Esophagus muscularis mucosa (tissue), 4 donors: ENCODE results near the gene SWAP70. TPM values are rescaled to one million over a fixed set of nuclear protein-coding genes. Genes with fewer than 3 reads are reported as not detected.

Experiments
- DNase-seq: peaks from one replicate; pipeline ENCODE4 v3.0.0-alpha.2; 2017; ENCODE audit errors: extremely low spot score
- H3K27ac ChIP-seq, 4 donors: fragments of 200-600 bp; sonication (generic); replicated peaks in 1 of 4; 1 replicate in 3 of 4; 2 replicates in 1 of 4; pipeline ENCODE4 v1.5.1; 2016 to 2019; ENCODE audit warnings: mild to moderate bottlenecking in 1 of 4
- H3K27me3 ChIP-seq, 4 donors: fragments of 200-600 bp; sonication (generic); one replicate each; pipeline versions ENCODE4 v1.5.1 to v1.6.0; 2016 to 2019
- H3K36me3 ChIP-seq, 4 donors: fragments of 200-600 bp; sonication (generic); one replicate each; pipeline ENCODE4 v1.5.1; 2016 to 2019
- H3K4me1 ChIP-seq, 4 donors: fragments of 200-600 bp; sonication (generic); one replicate each; pipeline ENCODE4 v1.5.1; 2016 to 2019
- H3K4me3 ChIP-seq, 4 donors: fragments of 200-600 bp; sonication (generic); 1 replicate in 2 of 4; 2 replicates in 2 of 4; pipeline ENCODE4 v1.5.1; 2016 to 2019; ENCODE audit warnings: mild to moderate bottlenecking in 4 of 4, moderate library complexity in 1 of 4
- H3K9me3 ChIP-seq, 4 donors: fragments of 200-600 bp; sonication (generic); 1 replicate in 3 of 4; 2 replicates in 1 of 4; pipeline ENCODE4 v1.5.1; 2016 to 2019
- EP300 ChIP-seq: sonication (generic); formaldehyde crosslinking; IDR thresholded peaks from one replicate; pipeline ENCODE4 v1.6.1; 2017; ENCODE audit warnings: antibody characterized with exemption
- POLR2A ChIP-seq: fragments of 450-650 bp; IDR thresholded peaks from one replicate; pipeline ENCODE4 v1.6.1; 2017; ENCODE audit warnings: antibody characterized with exemption, moderate library complexity, mild to moderate bottlenecking, low read depth
- POLR2AphosphoS5 ChIP-seq, 2 donors: sonication (generic); formaldehyde crosslinking; IDR thresholded peaks; one replicate each; pipeline ENCODE4 v1.6.1; 2017; ENCODE audit warnings: antibody characterized with exemption in 2 of 2
- WGBS: methylation state at CpG from one replicate; pipeline ENCODE4 v1.1.5; 2018; 5-methylcytosine and 5-hydroxymethylcytosine counted together
- intact Hi-C: fragments of 100-400 bp; cut with DNase I; formaldehyde crosslinking; loops from one replicate; pipeline ENCODE4 v1.15.1; 2023
- total RNA-seq, 4 donors: library from RNA; depleted of rRNA; stranded (reverse); fragments of >200 nt; gene quantifications; one replicate each; pipeline versions ENCODE4 v1.1.0 to v1.2.1, GENCODE V29; 2016
- TF ChIP-seq, protein P1 (sequence below), 3 experiments: fragments of 200-600 bp in 2 of 3; fragments of 450-650 bp in 1 of 3; sonication (generic) in 2 of 3; IDR thresholded peaks; one replicate each; pipeline ENCODE4 v1.5.1; 2017 to 2019; ENCODE audit warnings: antibody characterized with exemption in 3 of 3, mild to moderate bottlenecking in 2 of 3, moderate library complexity in 1 of 3

SWAP70 gene
- total RNA-seq, 4 donors from 2014 or later = 37.8 to 54.9 (median 46.5) TPM

DNA sequence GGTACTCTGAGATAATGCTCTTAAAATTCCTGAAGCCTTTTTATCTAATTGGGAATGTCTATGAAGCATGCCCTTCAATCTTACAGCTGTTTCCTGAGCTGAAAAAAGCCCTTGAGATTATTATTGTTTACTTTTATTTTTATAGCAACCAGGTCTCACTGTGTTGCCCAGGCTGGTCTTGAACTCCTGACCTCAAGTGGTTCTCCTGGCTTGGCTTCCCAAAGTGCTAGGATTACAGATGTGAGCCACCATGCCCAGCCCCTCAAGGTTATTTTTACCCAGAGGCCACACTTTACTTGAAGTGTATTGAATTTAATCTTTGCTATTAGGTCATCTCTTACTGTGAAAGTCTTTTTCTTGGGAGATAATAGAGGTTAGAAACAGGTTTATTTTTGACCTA lies 7.0 kb upstream of the SWAP70 start:
- no peaks in the 10 kb centered on the region for H3K4me1 ChIP-seq
- no peak overlapping the region for H3K4me3 ChIP-seq
- TF ChIP-seq EP300 = no peak
- no peak for TF ChIP-seq POLR2AphosphoS5 (IDR thresholded peaks at IDR 0.05)
- TF ChIP-seq, protein P1, sequence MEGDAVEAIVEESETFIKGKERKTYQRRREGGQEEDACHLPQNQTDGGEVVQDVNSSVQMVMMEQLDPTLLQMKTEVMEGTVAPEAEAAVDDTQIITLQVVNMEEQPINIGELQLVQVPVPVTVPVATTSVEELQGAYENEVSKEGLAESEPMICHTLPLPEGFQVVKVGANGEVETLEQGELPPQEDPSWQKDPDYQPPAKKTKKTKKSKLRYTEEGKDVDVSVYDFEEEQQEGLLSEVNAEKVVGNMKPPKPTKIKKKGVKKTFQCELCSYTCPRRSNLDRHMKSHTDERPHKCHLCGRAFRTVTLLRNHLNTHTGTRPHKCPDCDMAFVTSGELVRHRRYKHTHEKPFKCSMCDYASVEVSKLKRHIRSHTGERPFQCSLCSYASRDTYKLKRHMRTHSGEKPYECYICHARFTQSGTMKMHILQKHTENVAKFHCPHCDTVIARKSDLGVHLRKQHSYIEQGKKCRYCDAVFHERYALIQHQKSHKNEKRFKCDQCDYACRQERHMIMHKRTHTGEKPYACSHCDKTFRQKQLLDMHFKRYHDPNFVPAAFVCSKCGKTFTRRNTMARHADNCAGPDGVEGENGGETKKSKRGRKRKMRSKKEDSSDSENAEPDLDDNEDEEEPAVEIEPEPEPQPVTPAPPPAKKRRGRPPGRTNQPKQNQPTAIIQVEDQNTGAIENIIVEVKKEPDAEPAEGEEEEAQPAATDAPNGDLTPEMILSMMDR (IDR thresholded peaks at IDR 0.05) = no peak
- no peak for TF ChIP-seq POLR2A
- no peak for DNase-seq
- intact Hi-C loops = no loop called here
- no peaks in the 10 kb centered on the region for H3K27me3 ChIP-seq
- H3K36me3 ChIP-seq = no peaks in the 10 kb centered on the region
- H3K9me3 ChIP-seq = no peaks in the 10 kb centered on the region
- no peak overlapping the region for H3K27ac ChIP-seq

DNA sequence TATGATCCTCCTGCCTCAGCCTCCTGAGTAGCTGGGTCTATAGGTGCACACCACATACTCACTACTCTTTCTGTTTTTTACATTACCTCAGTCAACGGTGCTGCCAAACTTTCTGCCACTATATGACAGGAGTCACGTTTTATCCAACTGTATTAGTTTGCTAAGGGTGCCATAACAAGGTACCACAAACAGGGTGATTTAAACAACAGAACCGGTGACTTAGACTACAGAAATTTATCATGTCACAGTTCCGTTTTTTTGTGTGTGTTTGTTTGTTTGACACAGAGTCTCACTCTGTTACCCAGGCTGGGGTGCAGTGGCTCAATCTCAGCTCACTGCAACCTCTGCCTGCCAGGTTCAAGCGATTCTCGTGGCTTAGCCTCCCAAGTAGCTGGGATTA lies 6.3 kb upstream of the SWAP70 start:
- 90% methylated on average over 6 of the region's 6 CpGs for WGBS
- Histone ChIP-seq H3K36me3 (no peaks in the 10 kb centered on the region), H3K4me1 (peaks cover 0 to 2% (median 0%) of the 10 kb centered on the region in 4 donors), H3K4me3 (no peak overlapping the region), H3K9me3 (no peaks in the 10 kb centered on the region), H3K27ac (no peak overlapping the region), H3K27me3 (no peaks in the 10 kb centered on the region)
- TF ChIP-seq EP300 (no peak), POLR2AphosphoS5 (IDR thresholded peaks at IDR 0.05) (no peak), POLR2A (no peak)
- TF ChIP-seq, protein P1 (IDR thresholded peaks at IDR 0.05) = no peak
- intact Hi-C loops = no loop called here
- DNase-seq = no peak

DNA sequence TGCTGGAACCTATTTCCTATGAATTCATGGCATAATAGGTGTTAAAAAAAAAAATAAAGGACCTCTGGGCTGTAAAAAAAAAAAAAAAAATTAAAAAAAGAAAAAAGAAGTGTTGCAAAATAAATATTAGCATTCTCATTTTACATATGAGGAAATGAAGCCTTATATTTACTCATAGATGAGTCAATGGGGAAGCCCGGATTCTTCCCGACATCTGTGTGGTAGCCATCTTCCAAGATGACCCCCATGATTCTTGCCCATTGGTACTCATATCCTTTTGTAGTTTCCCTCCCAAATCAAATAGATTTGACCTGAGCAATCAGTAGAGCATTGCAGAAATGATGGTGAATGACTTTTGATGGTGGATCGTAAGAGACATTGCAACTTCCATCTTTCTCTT lies 3.0 kb upstream of the SWAP70 start:
- H3K4me1 ChIP-seq = peaks cover 6 to 13% (median 9%) of the 10 kb centered on the region in 4 donors
- 80% methylated on average over 3 of the region's 3 CpGs for WGBS
- no peaks in the 10 kb centered on the region for H3K27me3 ChIP-seq
- no peak overlapping the region for H3K4me3 ChIP-seq
- intact Hi-C loops = loop anchor here (5.0 kb wide), 2 partner anchors 49 to 124 kb away; no protein-coding TSS in a partner anchor
- H3K27ac ChIP-seq = no peak overlapping the region
- no peaks in the 10 kb centered on the region for H3K36me3 ChIP-seq
- TF ChIP-seq EP300 (no peak), POLR2AphosphoS5 (IDR thresholded peaks at IDR 0.05) (no peak), POLR2A (no peak)
- TF ChIP-seq, protein P1 (IDR thresholded peaks at IDR 0.05) = no peak
- no peak for DNase-seq
- H3K9me3 ChIP-seq = peaks cover 0 to 6% (median 3%) of the 10 kb centered on the region in 4 donors

DNA sequence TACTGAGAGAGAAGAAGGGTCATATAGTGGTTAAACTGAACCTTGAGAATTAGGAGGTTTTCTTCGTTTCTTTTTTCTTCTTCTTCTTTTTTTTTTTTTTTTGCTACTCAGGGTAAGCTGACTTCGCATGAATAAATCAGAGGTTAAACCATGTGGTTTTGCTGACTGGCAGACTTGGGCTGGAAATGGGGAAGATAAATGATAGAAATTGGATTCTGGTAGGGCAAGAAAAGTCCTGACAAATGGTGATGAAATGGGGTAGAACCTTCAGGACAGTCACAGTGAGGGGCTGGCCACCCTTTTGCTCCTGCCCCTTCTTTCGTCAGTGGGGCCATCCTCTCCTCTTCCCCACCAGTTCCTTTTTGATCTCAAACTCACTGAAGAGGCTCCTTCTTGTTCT lies 1.6 kb upstream of the SWAP70 start:
- Histone ChIP-seq H3K27me3 (no peaks in the 10 kb centered on the region), H3K4me3 (no peak overlapping the region), H3K36me3 (peaks cover 0 to 3% (median 0%) of the 10 kb centered on the region in 4 donors), H3K27ac (peak overlapping the region in 2 of 4 donors; percentile 95 to 98), H3K9me3 (peaks cover 0 to 9% (median 8%) of the 10 kb centered on the region in 4 donors), H3K4me1 (peaks cover 6 to 13% (median 9%) of the 10 kb centered on the region in 4 donors)
- intact Hi-C loops = loop anchor here (2.0 to 5.0 kb wide), 3 partner anchors 50 to 125 kb away; no protein-coding TSS in a partner anchor
- TF ChIP-seq POLR2AphosphoS5 (IDR thresholded peaks at IDR 0.05) (no peak), EP300 (no peak), POLR2A (no peak)
- TF ChIP-seq, protein P1 (IDR thresholded peaks at IDR 0.05) = no peak
- 78% methylated on average over 3 of the region's 3 CpGs for WGBS
- DNase-seq = no peak
